ENCODE results near the gene CASP4.

Gene CASP4

GRCh38 chr11:104893876-104894275 is 74.5 kb downstream of the CASP4 start:
- no peak for ATAC-seq (replicated peaks)
- no peak for DNase-seq
- peaks cover 12 to 18% of the 10 kb centered on the region in 2 donors for H3K4me1 Mint-ChIP-seq
- no peak overlapping the region for H3K27ac Mint-ChIP-seq
- no peaks in the 10 kb centered on the region for H3K36me3 Mint-ChIP-seq
- no peaks in the 10 kb centered on the region for H3K9me3 Mint-ChIP-seq
- no peaks in the 10 kb centered on the region for H3K27me3 Mint-ChIP-seq
- no peak overlapping the region for H3K4me3 Mint-ChIP-seq
